ENCODE data around the gene ALPL.

ALPL gene

GRCh38 chr1:21491488-21492355 is 17.5 kb upstream of the ALPL start (continued):
- TF ChIP-seq SCRT2 (tag by site-specific recombination; IDR thresholded peaks at IDR 0.05): peak; percentile 84
- TF ChIP-seq ZSCAN16 (tag by site-specific recombination; IDR thresholded peaks at IDR 0.05): no peak
- no peak for TF ChIP-seq ZNF121 (tag by site-specific recombination; IDR thresholded peaks at IDR 0.05)
- no peak for TF ChIP-seq KLF17 (tag by site-specific recombination; IDR thresholded peaks at IDR 0.05)
- TF ChIP-seq ZNF274 (IDR thresholded peaks at IDR 0.05; ENCODE audit: low read length): no peak
- no peak for TF ChIP-seq ZNF274 (tag by site-specific recombination; IDR thresholded peaks at IDR 0.05; ENCODE audit: borderline replicate concordance)
- no peak for TF ChIP-seq ZNF155 (tag by site-specific recombination; IDR thresholded peaks at IDR 0.05)
- TF ChIP-seq, protein P1, sequence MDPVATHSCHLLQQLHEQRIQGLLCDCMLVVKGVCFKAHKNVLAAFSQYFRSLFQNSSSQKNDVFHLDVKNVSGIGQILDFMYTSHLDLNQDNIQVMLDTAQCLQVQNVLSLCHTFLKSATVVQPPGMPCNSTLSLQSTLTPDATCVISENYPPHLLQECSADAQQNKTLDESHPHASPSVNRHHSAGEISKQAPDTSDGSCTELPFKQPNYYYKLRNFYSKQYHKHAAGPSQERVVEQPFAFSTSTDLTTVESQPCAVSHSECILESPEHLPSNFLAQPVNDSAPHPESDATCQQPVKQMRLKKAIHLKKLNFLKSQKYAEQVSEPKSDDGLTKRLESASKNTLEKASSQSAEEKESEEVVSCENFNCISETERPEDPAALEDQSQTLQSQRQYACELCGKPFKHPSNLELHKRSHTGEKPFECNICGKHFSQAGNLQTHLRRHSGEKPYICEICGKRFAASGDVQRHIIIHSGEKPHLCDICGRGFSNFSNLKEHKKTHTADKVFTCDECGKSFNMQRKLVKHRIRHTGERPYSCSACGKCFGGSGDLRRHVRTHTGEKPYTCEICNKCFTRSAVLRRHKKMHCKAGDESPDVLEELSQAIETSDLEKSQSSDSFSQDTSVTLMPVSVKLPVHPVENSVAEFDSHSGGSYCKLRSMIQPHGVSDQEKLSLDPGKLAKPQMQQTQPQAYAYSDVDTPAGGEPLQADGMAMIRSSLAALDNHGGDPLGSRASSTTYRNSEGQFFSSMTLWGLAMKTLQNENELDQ (tag by site-specific recombination; IDR thresholded peaks at IDR 0.05; ENCODE audit: low read depth): no peak
- no peak for TF ChIP-seq ZNF654 (tag by site-specific recombination; IDR thresholded peaks at IDR 0.05; ENCODE audit: low read depth)
- TF ChIP-seq ZNF521 (tag by site-specific recombination; IDR thresholded peaks at IDR 0.05): no peak
- TF ChIP-seq ZFP3 (tag by site-specific recombination; IDR thresholded peaks at IDR 0.05; ENCODE audit: low read depth): no peak

- POLR2A ChIA-PET: no interaction called here
- Histone ChIP-seq H3K4me3 (ENCODE audit: low read depth, low read length) (no peak overlapping the region), H3K27ac (ENCODE audit: extremely low read depth, low read depth, low read length) (no peak overlapping the region), H3K4me1 (ENCODE audit: control insufficient read depth, insufficient read depth, low read length) (peaks cover 8% of the 10 kb centered on the region; the same call in 1 of the 2 replicates), H3K9me3 (ENCODE audit: control insufficient read depth, insufficient read depth, low read depth, low read length) (no peaks in the 10 kb centered on the region), H3K36me3 (ENCODE audit: control insufficient read depth in 2 of 2, insufficient read depth in 1 of 2, low read length in 2 of 2) (no peaks in the 10 kb centered on the region)
- CTCF ChIA-PET: no interaction called here
- 0 out of 2 replicates have a peak, but pooled peaks have one; percentile 6 for TF ChIP-seq SCRT1 (tag by site-specific recombination; IDR thresholded peaks at IDR 0.05; ENCODE audit: borderline replicate concordance)
- TF ChIP-seq ZSCAN16 (tag by site-specific recombination; IDR thresholded peaks at IDR 0.05): peak; percentile 90
- TF ChIP-seq ZNF140 (tag by site-specific recombination; IDR thresholded peaks at IDR 0.05): no peak
- TF ChIP-seq ZNF169 (tag by site-specific recombination; IDR thresholded peaks at IDR 0.05): no peak
- TF ChIP-seq, protein P2, sequence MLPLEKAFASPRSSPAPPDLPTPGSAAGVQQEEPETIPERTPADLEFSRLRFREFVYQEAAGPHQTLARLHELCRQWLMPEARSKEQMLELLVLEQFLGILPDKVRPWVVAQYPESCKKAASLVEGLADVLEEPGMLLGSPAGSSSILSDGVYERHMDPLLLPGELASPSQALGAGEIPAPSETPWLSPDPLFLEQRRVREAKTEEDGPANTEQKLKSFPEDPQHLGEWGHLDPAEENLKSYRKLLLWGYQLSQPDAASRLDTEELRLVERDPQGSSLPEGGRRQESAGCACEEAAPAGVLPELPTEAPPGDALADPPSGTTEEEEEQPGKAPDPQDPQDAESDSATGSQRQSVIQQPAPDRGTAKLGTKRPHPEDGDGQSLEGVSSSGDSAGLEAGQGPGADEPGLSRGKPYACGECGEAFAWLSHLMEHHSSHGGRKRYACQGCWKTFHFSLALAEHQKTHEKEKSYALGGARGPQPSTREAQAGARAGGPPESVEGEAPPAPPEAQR (tag by site-specific recombination; IDR thresholded peaks at IDR 0.05): no peak
- TF ChIP-seq ZIC2 (tag by site-specific recombination; IDR thresholded peaks at IDR 0.05): peak; percentile 35; the same call in 1 of the 2 replicates
- TF ChIP-seq ELK4 (IDR thresholded peaks at IDR 0.05; ENCODE audit: borderline replicate concordance, low read depth, low read length): no peak
- TF ChIP-seq ZNF544 (tag by site-specific recombination; IDR thresholded peaks at IDR 0.05): no peak
- TF ChIP-seq ZBTB6 (tag by site-specific recombination; IDR thresholded peaks at IDR 0.05): no peak
These were observed 16.9 kb upstream of the ALPL start for GRCh38 chr1:21492356-21492625.
